Testis (tissue), 3 donors: ENCODE measurements around the gene ACO2. TPM values are rescaled to one million over a fixed set of nuclear protein-coding genes. Genes with fewer than 3 reads are reported as not detected.

Experiments used
- DNase-seq: peaks from one replicate; pipeline ENCODE4 v3.0.0-alpha.2; 2019
- H3K27ac ChIP-seq, 2 donors: fragments of 200-600 bp; sonication (generic); one replicate each; pipeline ENCODE4 v1.5.1; 2019
- H3K27me3 ChIP-seq: fragments of 200-600 bp; sonication (generic); one replicate; pipeline ENCODE4 v1.5.1; 2019
- H3K36me3 ChIP-seq: fragments of 200-600 bp; sonication (generic); one replicate; pipeline ENCODE4 v1.5.1; 2017; ENCODE audit warnings: low read depth; ENCODE audit errors: missing control alignments
- H3K4me1 ChIP-seq: fragments of 200-600 bp; sonication (generic); one replicate; pipeline ENCODE4 v1.5.1; 2019
- H3K4me3 ChIP-seq, 2 donors: fragments of 200-600 bp; sonication (generic); one replicate each; pipeline ENCODE4 v1.5.1; 2017 to 2019
- H3K9me3 ChIP-seq: fragments of 200-600 bp; sonication (generic); one replicate; pipeline ENCODE4 v1.5.1; 2017
- POLR2A ChIP-seq: fragments of 450-650 bp; IDR thresholded peaks from one replicate; pipeline ENCODE4 v1.6.1; 2017; ENCODE audit warnings: antibody characterized with exemption, mild to moderate bottlenecking, moderate library complexity
- WGBS, 2 donors: methylation state at CpG; one replicate each; pipeline ENCODE4 v1.1.5; 2018; 5-methylcytosine and 5-hydroxymethylcytosine counted together
- intact Hi-C: fragments of 100-400 bp; cut with DNase I; formaldehyde crosslinking; loops from one replicate; pipeline ENCODE4 v1.15.1; 2023; ENCODE audit warnings: low total_unique reads
- polyA plus RNA-seq: library from polyadenylated mRNA; stranded (reverse); fragments of 350-450 nt; fragmentation: Illumina TruSeq; extraction: RNeasy Lipid Tissue Mini Kit (QIAGEN cat#74804); gene quantifications from one replicate; pipeline ENCODE4 v1.2.3, GENCODE V29; 2014; ENCODE audit warnings: low read depth, low replicate concordance; ENCODE audit not compliant: insufficient read depth
- total RNA-seq, 2 donors: library from RNA; depleted of rRNA; stranded (reverse); fragments of >200 nt; gene quantifications; one replicate each; pipeline ENCODE4 v1.2.3, GENCODE V29; 2016
- TF ChIP-seq, protein P1 (sequence below), 3 experiments: fragments of 450-650 bp in 2 of 3; fragments of 200-600 bp in 1 of 3; sonication (generic) in 1 of 3; IDR thresholded peaks; one replicate each; pipeline ENCODE4 v1.5.1; 2016 to 2019; ENCODE audit warnings: antibody characterized with exemption in 3 of 3, mild to moderate bottlenecking in 2 of 3, moderate library complexity in 1 of 3

Gene ACO2
- total and polyA plus RNA-seq, 3 donors from 2014 or later, result 113 to 178 (median 133) TPM

DNA sequence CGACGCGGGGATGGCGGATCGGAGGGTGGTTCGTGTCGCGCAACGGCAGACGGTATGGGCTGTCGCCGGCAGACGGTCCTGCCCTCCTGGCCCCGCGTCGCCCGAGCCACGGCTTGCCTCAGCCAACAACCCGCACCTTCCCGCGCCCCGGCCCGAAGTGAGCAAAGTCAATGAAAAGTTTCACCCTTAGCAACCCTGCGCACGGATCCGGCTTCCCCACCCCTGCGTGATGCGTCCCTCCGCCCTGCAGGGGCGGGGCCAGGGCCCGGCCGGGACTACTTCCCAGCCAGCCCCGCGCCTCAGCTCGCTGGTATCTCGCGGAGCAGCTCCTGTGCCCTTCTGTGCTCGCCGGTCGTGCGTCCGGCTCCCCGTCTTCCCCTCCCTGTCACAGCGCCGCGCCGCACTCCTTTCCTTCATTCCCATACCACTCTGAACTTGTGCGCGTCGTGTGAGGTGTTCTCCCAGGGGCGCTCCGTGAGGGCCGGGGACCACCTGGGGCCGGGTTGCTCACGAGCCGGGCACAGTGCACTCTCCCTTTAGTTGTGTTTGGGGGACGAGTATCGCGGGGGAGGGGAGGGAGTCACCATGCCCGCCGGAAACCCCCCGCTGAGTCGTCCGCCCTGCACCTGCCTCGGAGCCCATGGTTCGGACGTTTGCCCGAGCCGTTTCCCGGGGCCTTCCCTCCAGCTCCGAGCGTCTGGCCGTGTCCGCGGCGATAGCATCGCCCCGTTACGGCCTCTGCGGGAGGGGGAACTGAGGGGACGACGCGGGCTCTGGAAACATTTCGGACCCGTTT, 22.1 kb upstream of the ACO2 start, which contains the start of gene TOB2:
TSS of gene TOB2 (minus strand) at position 163 of the 796 bp plus-strand sequence. CDS start 9,456 bp downstream, outside the sequence.
- H3K4me3 ChIP-seq, result peak within 1 kb of the TSS; percentile 94 to 96
- peak; percentile 85 for TF ChIP-seq POLR2A
- TF ChIP-seq, protein P1, sequence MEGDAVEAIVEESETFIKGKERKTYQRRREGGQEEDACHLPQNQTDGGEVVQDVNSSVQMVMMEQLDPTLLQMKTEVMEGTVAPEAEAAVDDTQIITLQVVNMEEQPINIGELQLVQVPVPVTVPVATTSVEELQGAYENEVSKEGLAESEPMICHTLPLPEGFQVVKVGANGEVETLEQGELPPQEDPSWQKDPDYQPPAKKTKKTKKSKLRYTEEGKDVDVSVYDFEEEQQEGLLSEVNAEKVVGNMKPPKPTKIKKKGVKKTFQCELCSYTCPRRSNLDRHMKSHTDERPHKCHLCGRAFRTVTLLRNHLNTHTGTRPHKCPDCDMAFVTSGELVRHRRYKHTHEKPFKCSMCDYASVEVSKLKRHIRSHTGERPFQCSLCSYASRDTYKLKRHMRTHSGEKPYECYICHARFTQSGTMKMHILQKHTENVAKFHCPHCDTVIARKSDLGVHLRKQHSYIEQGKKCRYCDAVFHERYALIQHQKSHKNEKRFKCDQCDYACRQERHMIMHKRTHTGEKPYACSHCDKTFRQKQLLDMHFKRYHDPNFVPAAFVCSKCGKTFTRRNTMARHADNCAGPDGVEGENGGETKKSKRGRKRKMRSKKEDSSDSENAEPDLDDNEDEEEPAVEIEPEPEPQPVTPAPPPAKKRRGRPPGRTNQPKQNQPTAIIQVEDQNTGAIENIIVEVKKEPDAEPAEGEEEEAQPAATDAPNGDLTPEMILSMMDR (IDR thresholded peaks at IDR 0.05), result peak in 1 of 3 experiments; percentile 42
- peak; percentile 97 for DNase-seq
- H3K27ac ChIP-seq, result peak within 1 kb of the TSS; percentile 96 to 97
- no peaks in the 10 kb centered on the region for H3K27me3 ChIP-seq
- 0 to 1% methylated on average over 24 to 78 of the region's 85 CpGs for WGBS, 2 donors
- intact Hi-C loops, result no loop called here
- peaks cover 25% of the 10 kb centered on the region for H3K4me1 ChIP-seq
- no peaks in the 10 kb centered on the region for H3K36me3 ChIP-seq
- no peaks in the 10 kb centered on the region for H3K9me3 ChIP-seq

DNA sequence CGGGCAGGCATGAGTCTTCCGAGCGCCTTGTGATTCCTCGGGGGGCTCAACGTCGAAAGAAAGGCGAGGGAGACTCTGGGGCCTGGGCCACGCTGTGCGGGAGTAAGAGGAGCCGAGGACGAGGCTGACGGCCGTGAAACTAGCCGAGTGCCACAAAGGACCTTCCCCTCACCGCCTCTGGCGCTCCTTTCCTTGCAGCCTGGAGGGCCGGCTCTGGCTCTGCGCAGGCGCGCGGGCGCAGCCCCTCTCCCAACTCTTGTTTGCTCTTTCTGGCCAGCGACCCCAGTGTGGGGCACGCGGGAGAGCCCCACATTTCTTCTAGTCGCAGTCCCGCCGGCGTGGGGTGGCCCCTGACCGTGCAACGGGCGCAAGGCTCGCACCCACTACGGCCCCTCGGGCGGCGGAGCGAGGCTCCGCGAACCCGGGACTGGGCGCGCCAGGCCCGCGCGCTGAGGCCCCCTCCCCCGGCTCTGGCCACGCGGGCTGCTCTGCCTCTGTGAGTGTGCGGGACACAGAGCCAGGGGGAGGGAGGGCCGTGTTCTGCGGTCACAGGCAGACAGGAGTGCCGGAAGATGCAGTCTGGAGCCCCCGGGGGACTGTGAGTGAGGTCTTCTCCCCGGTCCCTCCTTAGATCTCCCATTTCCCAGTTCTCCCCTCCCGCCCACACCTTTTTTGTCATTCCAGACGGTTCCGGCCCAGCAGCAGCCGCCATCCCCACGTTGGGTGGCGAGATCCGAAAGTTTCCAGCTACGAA, 21.3 kb upstream of the ACO2 start:
- H3K36me3 ChIP-seq, result no peaks in the 10 kb centered on the region
- peak overlapping the region; percentile 96 to 97 for H3K27ac ChIP-seq
- WGBS, 2 donors, result 0 to 1% methylated on average over 28 to 60 of the region's 63 CpGs
- TF ChIP-seq POLR2A, result no peak
- TF ChIP-seq, protein P1 (IDR thresholded peaks at IDR 0.05), result no peak
- peaks cover 17% of the 10 kb centered on the region for H3K4me1 ChIP-seq
- H3K4me3 ChIP-seq, result peak overlapping the region; percentile 94 to 96
- H3K27me3 ChIP-seq, result no peaks in the 10 kb centered on the region
- intact Hi-C loops, result no loop called here
- DNase-seq, result peak; percentile 75
- H3K9me3 ChIP-seq, result no peaks in the 10 kb centered on the region

DNA sequence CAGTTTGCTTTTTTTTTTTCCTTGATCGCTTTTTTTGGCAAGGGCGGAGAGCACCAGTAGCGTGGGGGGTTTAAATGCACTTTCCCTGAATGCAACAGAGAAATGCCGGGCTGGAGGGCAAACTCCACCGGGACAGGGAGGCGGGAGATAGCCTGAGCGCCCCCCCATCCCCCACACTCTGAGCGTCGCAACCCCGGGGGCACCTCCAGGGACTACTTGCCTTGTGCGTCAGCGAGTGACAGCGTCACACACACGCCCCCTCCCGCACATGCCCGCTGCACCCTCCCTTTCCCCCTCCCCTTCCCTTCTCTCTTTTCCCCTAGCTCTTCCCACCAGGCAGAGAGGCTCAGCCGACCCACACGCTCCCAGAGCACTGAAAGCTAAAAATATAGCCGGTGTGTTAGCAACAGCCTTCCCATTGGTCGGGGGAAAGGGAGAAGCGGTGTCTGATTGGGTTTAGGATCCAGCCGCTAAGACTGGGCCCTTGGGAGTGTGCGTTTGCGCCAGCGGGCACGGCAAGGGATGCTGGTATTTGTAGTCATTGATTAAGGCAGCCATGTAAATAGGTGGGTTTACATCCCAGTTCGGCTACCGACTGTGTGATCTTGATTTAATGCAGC, 20.6 kb upstream of the ACO2 start:
- intact Hi-C loops, result no loop called here
- Histone ChIP-seq H3K36me3 (no peaks in the 10 kb centered on the region), H3K4me1 (peaks cover 12% of the 10 kb centered on the region), H3K4me3 (peak overlapping the region; percentile 94 to 96), H3K27ac (peak overlapping the region; percentile 96 to 97), H3K9me3 (no peaks in the 10 kb centered on the region), H3K27me3 (no peaks in the 10 kb centered on the region)
- 1% methylated on average over 26 to 28 of the region's 28 CpGs for WGBS, 2 donors
- TF ChIP-seq, protein P1 (IDR thresholded peaks at IDR 0.05), result no peak
- peak; percentile 77 for TF ChIP-seq POLR2A
- peak; percentile 97 for DNase-seq

DNA sequence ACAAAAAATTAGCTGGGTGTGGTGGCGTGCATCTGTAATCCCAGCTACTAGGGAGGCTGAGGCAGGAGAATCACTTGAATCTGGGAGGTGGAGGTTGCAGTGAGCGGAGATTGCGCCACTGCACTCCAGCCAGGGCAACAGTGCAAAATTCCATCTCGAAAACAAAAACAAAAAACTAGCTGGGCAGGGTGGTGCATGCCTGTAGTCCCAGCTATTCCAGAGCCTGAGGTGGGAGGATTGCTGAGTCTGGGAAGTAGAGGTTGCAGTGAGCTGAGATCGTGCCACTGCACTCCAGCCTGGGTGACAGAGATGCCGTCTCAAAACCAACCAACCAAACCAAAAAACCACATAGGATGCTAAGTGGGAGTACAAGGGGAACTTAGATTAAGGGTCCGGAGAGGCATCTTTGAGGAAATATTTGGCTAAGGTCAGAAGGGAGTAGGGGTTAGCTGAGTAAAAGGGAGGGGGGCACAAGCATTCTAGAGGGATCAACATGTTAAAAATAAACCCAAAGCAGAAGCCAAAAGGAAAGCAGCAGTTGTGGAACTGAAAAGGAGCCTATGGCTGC, 10.7 kb upstream of the ACO2 start:
- intact Hi-C loops, result no loop called here
- TF ChIP-seq, protein P1 (IDR thresholded peaks at IDR 0.05), result no peak
- TF ChIP-seq POLR2A, result no peak
- 82 to 88% methylated on average over 7 of the region's 7 CpGs for WGBS, 2 donors
- no peaks in the 10 kb centered on the region for H3K4me1 ChIP-seq
- no peaks in the 10 kb centered on the region for H3K27me3 ChIP-seq
- no peaks in the 10 kb centered on the region for H3K9me3 ChIP-seq
- no peak overlapping the region for H3K27ac ChIP-seq
- no peak for DNase-seq
- no peaks in the 10 kb centered on the region for H3K36me3 ChIP-seq
- no peak overlapping the region for H3K4me3 ChIP-seq
